Esophagus muscularis mucosa (tissue), 4 donors: ENCODE data around the gene SUMO1. TPM values are rescaled to one million over a fixed set of nuclear protein-coding genes. Genes with fewer than 3 reads are reported as not detected.
"Not testable (repeated sequence)": the region's sequence is repeated elsewhere in the genome, so short reads cannot be mapped to it uniquely, and the experiment has no call there.

ENCODE experiments used
- DNase-seq: peaks from one replicate; pipeline ENCODE4 v3.0.0-alpha.2; 2017; ENCODE audit errors: extremely low spot score
- H3K27ac ChIP-seq, 4 donors: fragments of 200-600 bp; sonication (generic); replicated peaks in 1 of 4; 1 replicate in 3 of 4; 2 replicates in 1 of 4; pipeline ENCODE4 v1.5.1; 2016 to 2019; ENCODE audit warnings: mild to moderate bottlenecking in 1 of 4
- H3K27me3 ChIP-seq, 4 donors: fragments of 200-600 bp; sonication (generic); one replicate each; pipeline versions ENCODE4 v1.5.1 to v1.6.0; 2016 to 2019
- H3K36me3 ChIP-seq, 4 donors: fragments of 200-600 bp; sonication (generic); one replicate each; pipeline ENCODE4 v1.5.1; 2016 to 2019
- H3K4me1 ChIP-seq, 4 donors: fragments of 200-600 bp; sonication (generic); one replicate each; pipeline ENCODE4 v1.5.1; 2016 to 2019
- H3K4me3 ChIP-seq, 4 donors: fragments of 200-600 bp; sonication (generic); 1 replicate in 2 of 4; 2 replicates in 2 of 4; pipeline ENCODE4 v1.5.1; 2016 to 2019; ENCODE audit warnings: mild to moderate bottlenecking in 4 of 4, moderate library complexity in 1 of 4
- H3K9me3 ChIP-seq, 4 donors: fragments of 200-600 bp; sonication (generic); 1 replicate in 3 of 4; 2 replicates in 1 of 4; pipeline ENCODE4 v1.5.1; 2016 to 2019
- EP300 ChIP-seq: sonication (generic); formaldehyde crosslinking; IDR thresholded peaks from one replicate; pipeline ENCODE4 v1.6.1; 2017; ENCODE audit warnings: antibody characterized with exemption
- POLR2A ChIP-seq: fragments of 450-650 bp; IDR thresholded peaks from one replicate; pipeline ENCODE4 v1.6.1; 2017; ENCODE audit warnings: antibody characterized with exemption, moderate library complexity, mild to moderate bottlenecking, low read depth
- POLR2AphosphoS5 ChIP-seq, 2 donors: sonication (generic); formaldehyde crosslinking; IDR thresholded peaks; one replicate each; pipeline ENCODE4 v1.6.1; 2017; ENCODE audit warnings: antibody characterized with exemption in 2 of 2
- WGBS: methylation state at CpG from one replicate; pipeline ENCODE4 v1.1.5; 2018; 5-methylcytosine and 5-hydroxymethylcytosine counted together
- intact Hi-C: fragments of 100-400 bp; cut with DNase I; formaldehyde crosslinking; loops from one replicate; pipeline ENCODE4 v1.15.1; 2023
- total RNA-seq, 4 donors: library from RNA; depleted of rRNA; stranded (reverse); fragments of >200 nt; gene quantifications; one replicate each; pipeline versions ENCODE4 v1.1.0 to v1.2.1, GENCODE V29; 2016
- TF ChIP-seq, protein P1 (sequence below), 3 experiments: fragments of 200-600 bp in 2 of 3; fragments of 450-650 bp in 1 of 3; sonication (generic) in 2 of 3; IDR thresholded peaks; one replicate each; pipeline ENCODE4 v1.5.1; 2017 to 2019; ENCODE audit warnings: antibody characterized with exemption in 3 of 3, mild to moderate bottlenecking in 2 of 3, moderate library complexity in 1 of 3

The SUMO1 gene
- 10 to 100 TPM; 54.6 to 85.6 (median 74.3) TPM for total RNA-seq

- Histone ChIP-seq H3K36me3 (peaks cover 0 to 3% (median 0%) of the 10 kb centered on the region in 4 donors), H3K27ac (peak within 1 kb of the TSS; percentile 96 to 98 (median 98)), H3K4me1 (peaks cover 14 to 45% (median 42%) of the 10 kb centered on the region in 4 donors), H3K9me3 (no peaks in the 10 kb centered on the region), H3K4me3 (peak within 1 kb of the TSS; percentile 96 to 99 (median 98)), H3K27me3 (no peaks in the 10 kb centered on the region)
- intact Hi-C loops = no loop called here
- WGBS = 7% methylated on average over 28 of the region's 54 CpGs
- TF ChIP-seq POLR2A (no peak), EP300 (no peak), POLR2AphosphoS5 (IDR thresholded peaks at IDR 0.05) (peak; percentile 92 to 94)
- TF ChIP-seq, protein P1, sequence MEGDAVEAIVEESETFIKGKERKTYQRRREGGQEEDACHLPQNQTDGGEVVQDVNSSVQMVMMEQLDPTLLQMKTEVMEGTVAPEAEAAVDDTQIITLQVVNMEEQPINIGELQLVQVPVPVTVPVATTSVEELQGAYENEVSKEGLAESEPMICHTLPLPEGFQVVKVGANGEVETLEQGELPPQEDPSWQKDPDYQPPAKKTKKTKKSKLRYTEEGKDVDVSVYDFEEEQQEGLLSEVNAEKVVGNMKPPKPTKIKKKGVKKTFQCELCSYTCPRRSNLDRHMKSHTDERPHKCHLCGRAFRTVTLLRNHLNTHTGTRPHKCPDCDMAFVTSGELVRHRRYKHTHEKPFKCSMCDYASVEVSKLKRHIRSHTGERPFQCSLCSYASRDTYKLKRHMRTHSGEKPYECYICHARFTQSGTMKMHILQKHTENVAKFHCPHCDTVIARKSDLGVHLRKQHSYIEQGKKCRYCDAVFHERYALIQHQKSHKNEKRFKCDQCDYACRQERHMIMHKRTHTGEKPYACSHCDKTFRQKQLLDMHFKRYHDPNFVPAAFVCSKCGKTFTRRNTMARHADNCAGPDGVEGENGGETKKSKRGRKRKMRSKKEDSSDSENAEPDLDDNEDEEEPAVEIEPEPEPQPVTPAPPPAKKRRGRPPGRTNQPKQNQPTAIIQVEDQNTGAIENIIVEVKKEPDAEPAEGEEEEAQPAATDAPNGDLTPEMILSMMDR (IDR thresholded peaks at IDR 0.05) = no peak
- DNase-seq = peak; percentile 97
Measured at GRCh38 chr2:202238234-202239197, at the start of gene SUMO1. SUMO1 (minus strand) TSS chr2:202238597; CDS start chr2:202238451, 146 bp downstream.

DNA sequence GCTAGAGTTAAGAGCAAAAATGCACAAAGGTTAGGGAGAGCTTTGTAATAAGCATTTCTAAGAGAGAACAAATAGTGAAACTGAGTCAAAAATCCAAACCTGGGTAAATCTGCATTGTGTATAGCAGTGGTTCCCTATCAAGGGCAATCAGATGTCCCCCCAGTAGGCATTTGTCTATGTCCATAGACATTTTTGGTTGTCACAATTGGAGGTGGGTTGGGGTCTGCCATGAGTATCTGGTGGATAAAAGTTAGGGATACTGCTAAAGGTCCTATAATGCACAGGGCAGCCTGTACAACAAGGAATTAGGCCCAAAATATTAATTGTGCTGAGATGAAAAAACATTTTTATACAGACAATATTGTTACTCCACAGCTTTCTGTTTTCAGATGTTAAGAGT lies 48.2 kb upstream of the SUMO1 start:
- H3K4me1 ChIP-seq = no peaks in the 10 kb centered on the region
- H3K9me3 ChIP-seq = no peaks in the 10 kb centered on the region
- DNase-seq = no peak
- no peak overlapping the region for H3K4me3 ChIP-seq
- no peak overlapping the region for H3K27ac ChIP-seq
- intact Hi-C loops = no loop called here
- H3K27me3 ChIP-seq = no peaks in the 10 kb centered on the region
- H3K36me3 ChIP-seq = peaks cover 73 to 100% (median 90%) of the 10 kb centered on the region in 4 donors
- TF ChIP-seq POLR2A (no peak), POLR2AphosphoS5 (IDR thresholded peaks at IDR 0.05) (no peak), EP300 (no peak)
- TF ChIP-seq, protein P1 (IDR thresholded peaks at IDR 0.05) = no peak

DNA sequence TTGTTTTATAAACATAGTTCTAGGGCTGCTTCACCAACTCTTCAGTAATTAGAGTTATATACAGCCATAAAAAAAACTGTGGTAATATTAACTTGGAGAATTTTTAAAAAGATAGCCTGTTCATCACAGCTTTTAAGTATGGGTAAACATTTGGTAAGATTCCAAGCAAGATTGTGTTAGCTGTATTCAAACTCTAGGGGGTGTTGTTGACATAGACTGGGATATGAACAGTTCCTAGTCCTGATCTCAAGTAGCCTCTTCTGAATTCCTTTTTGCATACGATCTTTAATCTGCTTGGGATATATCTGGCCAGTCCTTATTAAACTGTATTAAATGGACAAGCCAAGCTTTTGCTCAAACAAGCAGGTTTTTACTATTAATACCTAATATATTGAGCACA lies 40.5 kb upstream of the SUMO1 start:
- peak overlapping the region in 2 of 4 donors; percentile 13 to 41 for H3K27ac ChIP-seq
- intact Hi-C loops = no loop called here
- H3K27me3 ChIP-seq = no peaks in the 10 kb centered on the region
- DNase-seq = no peak
- H3K4me1 ChIP-seq = peaks cover 9 to 16% (median 15%) of the 10 kb centered on the region in 4 donors
- H3K9me3 ChIP-seq = no peaks in the 10 kb centered on the region
- H3K4me3 ChIP-seq = no peak overlapping the region
- 13% methylated on average over 1 of the region's 1 CpG for WGBS
- peaks cover 40 to 82% (median 57%) of the 10 kb centered on the region in 4 donors for H3K36me3 ChIP-seq
- TF ChIP-seq EP300 (no peak), POLR2AphosphoS5 (IDR thresholded peaks at IDR 0.05) (no peak), POLR2A (no peak)
- TF ChIP-seq, protein P1 (IDR thresholded peaks at IDR 0.05) = peak; percentile 32 to 56 (median 38)

- intact Hi-C loops = no loop called here
- Histone ChIP-seq H3K4me3 (no peak overlapping the region), H3K36me3 (peaks cover 33 to 75% (median 50%) of the 10 kb centered on the region in 4 donors), H3K9me3 (no peaks in the 10 kb centered on the region), H3K27me3 (no peaks in the 10 kb centered on the region), H3K4me1 (peaks cover 10 to 16% (median 15%) of the 10 kb centered on the region in 4 donors), H3K27ac (peak overlapping the region in 2 of 4 donors; percentile 13 to 41)
- no peak for DNase-seq
- TF ChIP-seq POLR2A = no peak
- TF ChIP-seq, protein P1 (IDR thresholded peaks at IDR 0.05) = no peak
- no peak for TF ChIP-seq EP300
- no peak for TF ChIP-seq POLR2AphosphoS5 (IDR thresholded peaks at IDR 0.05)
- WGBS = 73% methylated on average over 6 of the region's 6 CpGs
Measured at GRCh38 chr2:202278036-202278760, 39.8 kb upstream of the SUMO1 start.

DNA sequence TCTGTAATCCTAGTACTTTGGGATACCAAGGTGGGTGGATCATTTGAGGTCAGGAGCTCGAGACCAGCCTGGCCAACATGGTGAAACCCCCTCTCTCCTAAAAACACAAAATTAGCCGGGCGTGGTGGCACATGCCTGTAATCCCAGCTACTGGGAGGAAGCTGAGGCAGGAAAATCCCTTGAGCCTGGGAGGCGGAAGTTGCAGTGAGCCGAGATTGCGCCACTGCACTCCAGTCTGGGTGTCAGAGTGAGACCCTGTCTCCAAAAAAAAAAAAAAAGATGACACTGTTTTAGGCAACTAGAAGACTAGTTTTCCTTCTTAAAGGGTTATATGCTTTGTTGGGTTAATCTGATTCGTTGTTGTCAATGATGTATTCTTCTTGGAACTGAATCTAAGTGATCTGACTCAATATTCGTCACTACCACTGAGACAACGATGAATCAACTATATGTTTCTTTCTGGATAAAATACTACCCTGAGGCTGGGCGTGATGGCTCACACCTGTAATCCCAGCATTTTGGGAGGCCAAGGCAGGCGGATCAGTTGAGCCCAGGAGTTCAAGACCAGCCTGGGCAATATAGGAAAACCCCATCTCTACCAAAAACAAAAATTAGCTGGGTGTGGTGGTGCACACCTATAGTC lies 37.8 kb upstream of the SUMO1 start:
- peaks cover 18 to 55% (median 30%) of the 10 kb centered on the region in 4 donors for H3K36me3 ChIP-seq
- intact Hi-C loops = not testable (repeated sequence)

More for the DNA sequence above, 37.8 kb upstream of the SUMO1 start:
- H3K4me1 ChIP-seq = peaks cover 14 to 16% (median 15%) of the 10 kb centered on the region in 4 donors
- WGBS = 82% methylated on average over 11 of the region's 11 CpGs
- not testable (repeated sequence) for H3K4me3 ChIP-seq, H3K9me3 ChIP-seq, H3K27ac ChIP-seq, H3K27me3 ChIP-seq, DNase-seq
